BE2C (cell line): ENCODE results near the gene OXT. TPM values are rescaled to one million over a fixed set of nuclear protein-coding genes. Genes with fewer than 3 reads are reported as not detected.
"Not testable (repeated sequence)": the region's sequence is repeated elsewhere in the genome, so short reads cannot be mapped to it uniquely, and the experiment has no call there.

Experiments
- DNase-seq: peaks from one replicate; pipeline ENCODE4 v3.0.0-alpha.2; 2020
- H3K27me3 ChIP-seq: fragments of 250-450 bp; sonication (Bioruptor Pico); 2 replicates; pipeline ENCODE4 v1.5.1; 2020; ENCODE audit warnings: mild to moderate bottlenecking
- H3K36me3 ChIP-seq: fragments of 250-450 bp; sonication (Bioruptor Pico); 2 replicates; pipeline ENCODE4 v1.5.1; 2020; ENCODE audit warnings: mild to moderate bottlenecking
- H3K4me1 ChIP-seq: fragments of 250-450 bp; sonication (Bioruptor Pico); 2 replicates; pipeline ENCODE4 v1.5.1; 2020
- H3K4me3 ChIP-seq: 2 replicates; pipeline ENCODE4 v1.5.1; 2011; ENCODE audit warnings: low read depth, low read length
- H3K9me3 ChIP-seq: fragments of 250-450 bp; sonication (Bioruptor Pico); 2 replicates; pipeline ENCODE4 v1.5.1; 2020
- CTCF ChIP-seq: IDR thresholded peaks from 2 replicates; pipeline ENCODE4 v1.5.1; 2012; ENCODE audit warnings: mild to moderate bottlenecking, low read depth, low read length
- polyA plus RNA-seq: library from polyadenylated mRNA; unstranded; fragments of >200 nt; gene quantifications from one replicate; pipeline ENCODE4 v1.2.1, GENCODE V29; 2012; ENCODE audit warnings: low read depth, missing spikeins; ENCODE audit not compliant: insufficient read length, insufficient read depth

OXT gene
- polyA plus RNA-seq, result not detected

GRCh38 chr20:3071610-3072529 lies at the start of gene OXT:
Gene OXT (plus strand): TSS chr20:3071620. CDS start chr20:3071656, 36 bp downstream.
- Histone ChIP-seq H3K4me1 (no peaks in the 10 kb centered on the region), H3K4me3 (no peak within 1 kb of the TSS), H3K9me3 (no peaks in the 10 kb centered on the region; the same call in 1 of the 2 replicates), H3K36me3 (no peaks in the 10 kb centered on the region), H3K27me3 (peaks cover 8% of the 10 kb centered on the region; the same call in 1 of the 2 replicates)
- DNase-seq, result no peak
- TF ChIP-seq CTCF, result no peak

- Histone ChIP-seq H3K4me3 (no peak overlapping the region), H3K27me3 (no peaks in the 10 kb centered on the region), H3K36me3 (0 out of 2 replicates have a peak, but pooled peaks cover 3% of the 10 kb centered on the region), H3K9me3 (no peaks in the 10 kb centered on the region), H3K4me1 (no peaks in the 10 kb centered on the region)
- no peak for DNase-seq
- TF ChIP-seq CTCF, result no peak
Observed at GRCh38 chr20:3021777-3022176, 49.6 kb upstream of the OXT start.

- H3K4me3 ChIP-seq, H3K36me3 ChIP-seq, H3K4me1 ChIP-seq, H3K9me3 ChIP-seq, DNase-seq, H3K27me3 ChIP-seq: not testable (repeated sequence)
Observed at GRCh38 chr20:3022559-3023490, 48.6 kb upstream of the OXT start.

- DNase-seq, result no peak
- Histone ChIP-seq H3K4me3 (no peak overlapping the region), H3K27me3 (no peaks in the 10 kb centered on the region), H3K9me3 (no peaks in the 10 kb centered on the region), H3K36me3 (0 out of 2 replicates have a peak, but pooled peaks cover 3% of the 10 kb centered on the region), H3K4me1 (no peaks in the 10 kb centered on the region)
- TF ChIP-seq CTCF, result no peak
Observed at GRCh38 chr20:3027987-3028386, 43.4 kb upstream of the OXT start.

- Histone ChIP-seq H3K9me3 (no peaks in the 10 kb centered on the region), H3K4me3 (no peak overlapping the region), H3K4me1 (no peaks in the 10 kb centered on the region), H3K27me3 (no peaks in the 10 kb centered on the region), H3K36me3 (no peaks in the 10 kb centered on the region)
- DNase-seq, result no peak
- TF ChIP-seq CTCF, result no peak
Observed at GRCh38 chr20:3031524-3032147, 39.8 kb upstream of the OXT start.

- no peak for TF ChIP-seq CTCF
- Histone ChIP-seq H3K27me3 (no peaks in the 10 kb centered on the region), H3K9me3 (no peaks in the 10 kb centered on the region), H3K36me3 (no peaks in the 10 kb centered on the region), H3K4me1 (no peaks in the 10 kb centered on the region), H3K4me3 (no peak overlapping the region)
- no peak for DNase-seq
Observed at GRCh38 chr20:3032624-3033023, 38.8 kb upstream of the OXT start.
